Measurements from ENCODE around the gene CD3G.

Gene CD3G

DNA sequence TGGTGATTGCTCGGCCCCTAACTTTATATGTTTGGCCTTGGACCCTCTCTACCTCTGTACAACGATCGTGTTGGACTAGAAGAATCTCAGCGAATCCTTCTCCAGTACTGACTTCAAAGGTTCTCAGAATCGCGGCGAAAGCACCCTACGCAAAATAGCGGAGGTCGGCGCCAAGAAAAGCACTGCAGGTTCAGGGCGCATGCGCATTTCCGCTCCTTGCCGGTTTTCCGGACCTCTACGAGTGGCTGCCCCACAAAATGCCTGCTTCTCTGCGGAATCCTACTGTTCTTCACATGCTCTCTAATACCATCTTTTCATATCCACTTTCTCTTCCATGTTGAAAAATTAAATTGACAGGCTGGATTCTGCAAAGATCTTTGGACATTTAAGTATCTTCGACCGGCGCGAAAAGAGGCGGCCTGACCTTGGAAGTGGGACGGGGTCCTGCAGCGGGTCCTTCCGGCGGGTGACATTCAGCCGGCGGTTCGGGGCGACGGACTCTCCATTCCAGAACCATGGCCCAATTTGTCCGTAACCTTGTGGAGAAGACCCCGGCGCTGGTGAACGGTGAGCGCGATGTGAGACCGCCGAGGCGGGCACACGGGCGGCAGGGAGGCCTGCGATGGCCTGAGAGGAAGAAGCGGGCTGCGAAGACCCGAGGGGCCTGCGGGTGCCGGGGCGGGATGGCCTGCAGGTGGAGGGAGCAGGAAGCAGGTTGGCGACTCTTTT lies 57.2 kb downstream of the CD3G start, which contains the start of gene ATP5MG:
ATP5MG (plus strand) TSS at position 456 of the 729 bp plus-strand sequence; CDS start at position 516, 60 bp downstream.
- TF ChIP-seq, protein P1, sequence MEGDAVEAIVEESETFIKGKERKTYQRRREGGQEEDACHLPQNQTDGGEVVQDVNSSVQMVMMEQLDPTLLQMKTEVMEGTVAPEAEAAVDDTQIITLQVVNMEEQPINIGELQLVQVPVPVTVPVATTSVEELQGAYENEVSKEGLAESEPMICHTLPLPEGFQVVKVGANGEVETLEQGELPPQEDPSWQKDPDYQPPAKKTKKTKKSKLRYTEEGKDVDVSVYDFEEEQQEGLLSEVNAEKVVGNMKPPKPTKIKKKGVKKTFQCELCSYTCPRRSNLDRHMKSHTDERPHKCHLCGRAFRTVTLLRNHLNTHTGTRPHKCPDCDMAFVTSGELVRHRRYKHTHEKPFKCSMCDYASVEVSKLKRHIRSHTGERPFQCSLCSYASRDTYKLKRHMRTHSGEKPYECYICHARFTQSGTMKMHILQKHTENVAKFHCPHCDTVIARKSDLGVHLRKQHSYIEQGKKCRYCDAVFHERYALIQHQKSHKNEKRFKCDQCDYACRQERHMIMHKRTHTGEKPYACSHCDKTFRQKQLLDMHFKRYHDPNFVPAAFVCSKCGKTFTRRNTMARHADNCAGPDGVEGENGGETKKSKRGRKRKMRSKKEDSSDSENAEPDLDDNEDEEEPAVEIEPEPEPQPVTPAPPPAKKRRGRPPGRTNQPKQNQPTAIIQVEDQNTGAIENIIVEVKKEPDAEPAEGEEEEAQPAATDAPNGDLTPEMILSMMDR (IDR thresholded peaks at IDR 0.05; ENCODE audit: low read depth, low read length), result no peak
- peak within 1 kb of the TSS; percentile 98 for H3K4me3 ChIP-seq (ENCODE audit: low read depth, low read length)

DNA sequence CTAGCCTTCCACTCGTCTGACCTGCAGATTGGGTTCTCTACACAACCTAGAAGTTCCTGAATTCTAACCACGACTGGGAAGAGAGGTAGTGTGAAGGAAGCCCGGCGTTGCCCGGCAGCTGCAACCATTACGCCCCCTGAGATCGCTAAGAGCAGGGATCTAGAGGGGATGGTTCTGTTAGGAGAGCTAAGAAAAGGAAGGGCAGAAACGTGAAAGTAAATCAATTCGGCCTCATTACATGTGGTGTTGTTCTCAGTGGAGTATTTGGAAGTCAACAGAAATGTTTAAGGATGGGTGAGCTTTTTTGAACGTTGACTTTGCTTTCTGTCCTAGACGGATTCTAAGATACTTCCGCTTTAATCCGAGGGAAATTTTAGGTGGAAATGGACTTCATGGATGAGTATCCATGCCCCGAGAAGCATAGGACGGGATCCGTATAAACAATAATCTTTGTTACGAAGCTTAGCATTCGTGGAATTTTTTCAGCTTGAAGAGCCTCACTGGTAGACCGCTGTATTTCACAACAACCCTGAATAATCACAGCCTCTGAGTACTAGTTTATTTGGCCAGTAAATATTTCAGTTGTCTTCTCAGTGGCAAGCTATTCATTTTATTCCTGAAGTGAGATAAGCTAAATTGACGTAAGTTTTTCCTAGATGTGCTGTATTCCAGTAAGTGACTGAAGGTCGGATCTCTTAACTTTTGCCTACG lies 57.9 kb downstream of the CD3G start:
- H3K4me3 ChIP-seq (ENCODE audit: low read depth, low read length), result peak overlapping the region; percentile 98
- TF ChIP-seq, protein P1 (IDR thresholded peaks at IDR 0.05; ENCODE audit: low read depth, low read length), result no peak

DNA sequence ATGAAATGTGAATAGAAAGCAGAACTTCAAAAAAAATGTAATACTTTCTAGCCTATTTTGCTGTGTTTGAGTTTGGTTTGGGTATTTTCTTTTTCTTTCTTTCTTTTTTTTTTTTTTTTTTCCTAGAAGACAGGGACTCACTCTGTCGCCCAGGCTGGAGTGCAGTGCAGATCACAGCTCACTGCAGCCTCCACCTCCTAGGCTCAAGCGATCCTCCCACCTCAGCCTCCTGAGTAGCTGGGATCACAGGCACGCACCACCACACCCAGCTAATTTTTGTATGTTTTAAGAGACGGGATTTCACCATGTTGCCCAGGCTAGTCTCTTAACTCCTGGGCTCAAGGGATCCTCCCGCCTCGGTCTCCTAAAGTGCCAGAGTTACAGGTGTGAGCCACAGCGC lies 58.5 kb downstream of the CD3G start:
- peak overlapping the region; percentile 98 for H3K4me3 ChIP-seq (ENCODE audit: low read depth, low read length)
